CD1c-positive myeloid dendritic cell (primary cell): ENCODE data around the gene RUNX2.

ENCODE experiments used
- DNase-seq: peaks from one replicate; pipeline ENCODE4 v3.0.0-alpha.2; 2016; ENCODE audit errors: extremely low spot score

The RUNX2 gene

GRCh38 chr6:45587229-45588060 is 259.3 kb downstream of the RUNX2 start:
- no peak for DNase-seq

DNA sequence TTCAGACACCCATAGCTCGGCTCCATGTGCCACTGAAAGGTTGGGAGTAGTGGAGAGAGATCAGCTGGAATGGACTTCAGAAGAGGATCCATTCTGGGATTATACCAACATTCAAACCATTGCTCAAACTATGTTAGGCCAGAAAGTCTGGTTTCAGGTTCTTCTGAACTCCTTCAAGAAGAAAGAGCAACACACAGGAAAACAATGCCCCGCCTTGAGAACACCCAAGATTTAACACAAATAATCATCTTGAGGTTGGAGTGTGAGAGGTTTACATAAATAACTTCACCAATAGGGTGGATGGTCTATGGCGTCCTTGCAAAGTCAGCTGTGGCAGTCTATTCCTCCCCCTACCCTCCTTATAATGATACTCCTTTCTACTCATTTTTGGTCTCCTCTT is 261.2 kb downstream of the RUNX2 start:
- DNase-seq = no peak

- DNase-seq = no peak
Observed at GRCh38 chr6:45590226-45590625, 262.1 kb downstream of the RUNX2 start.

DNA sequence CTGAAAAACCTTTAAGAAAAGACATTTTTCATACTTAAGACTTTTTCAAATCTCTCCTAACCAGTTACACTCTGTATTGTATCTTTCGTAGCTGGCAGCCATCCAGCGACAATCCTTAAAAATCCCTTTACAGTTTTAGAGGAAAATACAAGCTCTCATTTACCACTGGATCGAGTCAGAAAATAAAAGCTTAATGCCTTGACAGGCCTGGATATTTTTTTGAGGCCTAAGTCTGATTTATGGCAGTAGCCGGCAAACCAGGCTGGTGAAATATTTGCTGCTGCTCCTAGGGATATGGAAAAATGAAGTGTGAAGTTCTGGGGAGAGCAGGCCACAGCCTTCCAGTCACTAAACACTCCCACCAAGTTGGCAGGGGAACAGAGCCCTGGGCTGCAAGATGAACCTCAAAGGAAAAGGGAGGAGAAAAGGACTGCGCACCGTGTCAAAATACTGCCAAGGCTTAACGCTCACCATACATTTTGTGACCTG is 262.6 kb downstream of the RUNX2 start:
- DNase-seq = no peak

- DNase-seq = no peak
Observed at GRCh38 chr6:45591306-45591705, 263.2 kb downstream of the RUNX2 start.

GRCh38 chr6:45591890-45592289 is 263.8 kb downstream of the RUNX2 start:
- no peak for DNase-seq

DNA sequence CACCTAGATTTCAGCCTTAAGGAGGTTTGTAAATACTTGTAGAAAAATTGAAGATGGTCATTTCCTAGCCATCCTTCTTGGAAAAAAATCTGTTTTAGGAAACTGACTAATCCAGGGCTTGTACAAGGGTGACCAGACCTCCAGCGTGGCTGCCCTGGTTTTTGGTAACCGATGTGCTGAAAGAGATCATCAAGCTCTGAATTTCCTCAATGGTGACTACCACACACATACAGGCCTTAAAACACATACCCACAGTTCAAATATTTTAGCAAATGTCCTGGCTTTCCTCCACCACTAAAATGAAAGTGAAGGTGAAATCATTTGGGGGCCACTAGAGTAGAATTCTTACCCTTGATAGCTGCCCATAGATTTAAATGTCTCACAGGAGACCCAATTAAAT is 264.9 kb downstream of the RUNX2 start:
- no peak for DNase-seq

DNA sequence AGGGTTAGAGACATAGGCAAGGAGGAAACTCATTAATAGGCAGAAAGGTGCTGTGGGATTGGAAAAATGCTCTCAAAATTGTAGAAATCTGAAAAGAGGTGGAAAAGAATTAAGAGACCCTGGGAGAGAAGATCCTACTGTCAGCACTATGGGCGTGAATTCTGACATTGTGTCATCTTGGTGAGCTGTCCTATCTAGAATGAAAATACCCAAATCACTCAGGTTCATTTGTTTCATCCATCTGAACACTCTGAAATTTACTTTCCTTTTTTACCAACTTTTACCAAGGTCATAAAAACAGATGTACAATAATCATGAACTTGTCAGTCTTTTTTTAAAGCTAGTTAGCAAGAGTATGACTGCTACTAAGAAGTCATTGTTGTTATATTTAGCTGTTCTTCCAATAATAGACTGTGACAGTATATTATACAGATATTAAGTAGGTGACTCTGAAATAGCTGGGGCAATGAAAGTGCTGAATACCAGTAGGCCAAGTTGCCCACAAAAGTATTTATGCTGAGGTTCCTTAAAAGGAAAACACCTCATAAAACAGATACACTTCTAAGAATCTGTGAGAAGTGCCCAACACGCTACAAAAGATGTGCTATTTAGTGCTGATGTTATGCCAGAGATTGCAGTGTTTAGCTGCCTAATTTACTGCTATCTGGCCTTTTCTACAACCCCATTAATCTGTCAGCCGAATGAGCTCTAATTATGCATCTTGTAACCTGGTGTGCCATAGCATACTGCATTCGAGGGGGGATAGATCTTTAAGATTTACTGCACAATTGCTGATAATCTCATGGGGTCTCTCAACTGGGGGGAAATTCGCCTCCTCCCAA is 267.1 kb downstream of the RUNX2 start:
- DNase-seq = no peak

GRCh38 chr6:45597424-45597823 is 269.3 kb downstream of the RUNX2 start:
- no peak for DNase-seq

- DNase-seq = no peak
Observed at GRCh38 chr6:45599053-45599452, 270.9 kb downstream of the RUNX2 start.

- no peak for DNase-seq
Observed at GRCh38 chr6:45605971-45606370, 277.8 kb downstream of the RUNX2 start.

DNA sequence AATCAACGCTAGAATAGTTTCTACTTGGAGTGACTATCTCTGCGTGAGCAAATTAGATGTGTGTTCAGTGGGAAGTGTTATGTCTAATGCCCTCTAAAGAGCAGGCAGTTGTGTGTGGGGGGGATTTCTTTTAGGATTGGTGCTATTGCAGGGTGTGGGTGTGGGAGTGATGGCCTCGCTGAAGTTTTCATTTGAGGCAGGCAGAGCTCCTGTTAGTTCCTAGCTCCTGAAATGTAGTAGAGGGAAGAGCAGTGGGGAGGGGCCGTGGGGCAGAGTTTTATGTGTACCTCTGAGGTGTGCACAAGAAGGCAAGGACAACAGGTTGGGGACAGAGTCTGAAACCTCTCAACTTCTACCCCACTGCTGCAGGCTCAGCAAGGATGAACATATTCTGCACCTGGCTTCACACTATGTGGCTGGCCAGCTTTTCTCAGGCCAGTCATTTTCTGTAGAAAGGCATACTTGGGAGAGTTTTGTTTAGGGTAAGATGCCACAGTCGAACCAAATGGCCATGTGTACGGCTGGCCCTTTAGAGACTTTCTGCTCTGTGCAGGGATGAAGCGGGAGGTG is 278.8 kb downstream of the RUNX2 start:
- DNase-seq = no peak

- DNase-seq = no peak
Observed at GRCh38 chr6:45607798-45608197, 279.7 kb downstream of the RUNX2 start.

- DNase-seq = no peak
Observed at GRCh38 chr6:45608252-45608913, 280.3 kb downstream of the RUNX2 start.

DNA sequence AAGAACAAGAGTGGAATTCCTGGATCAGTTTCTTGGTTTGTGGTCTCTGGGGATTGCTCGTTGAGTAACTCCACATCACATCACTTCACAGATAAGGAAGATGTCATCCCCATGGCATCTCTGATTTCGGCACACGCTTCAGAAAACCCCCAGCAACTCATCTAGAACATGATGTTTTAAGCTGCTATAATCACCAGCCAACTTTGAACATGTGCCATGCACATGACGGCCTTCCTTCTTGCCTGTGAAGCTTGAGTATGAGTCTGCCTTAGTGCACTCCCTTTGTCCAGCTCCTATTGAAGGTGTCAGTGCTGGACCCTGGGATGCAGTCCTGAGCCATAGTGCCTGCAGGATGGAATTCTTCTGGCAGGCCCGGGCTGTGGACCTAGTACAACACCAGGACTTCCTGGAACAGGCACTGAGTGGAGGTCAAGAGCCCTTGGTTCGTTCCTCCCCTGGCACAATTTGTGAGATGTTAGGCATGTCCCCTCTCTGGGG is 281.1 kb downstream of the RUNX2 start:
- DNase-seq = no peak

DNA sequence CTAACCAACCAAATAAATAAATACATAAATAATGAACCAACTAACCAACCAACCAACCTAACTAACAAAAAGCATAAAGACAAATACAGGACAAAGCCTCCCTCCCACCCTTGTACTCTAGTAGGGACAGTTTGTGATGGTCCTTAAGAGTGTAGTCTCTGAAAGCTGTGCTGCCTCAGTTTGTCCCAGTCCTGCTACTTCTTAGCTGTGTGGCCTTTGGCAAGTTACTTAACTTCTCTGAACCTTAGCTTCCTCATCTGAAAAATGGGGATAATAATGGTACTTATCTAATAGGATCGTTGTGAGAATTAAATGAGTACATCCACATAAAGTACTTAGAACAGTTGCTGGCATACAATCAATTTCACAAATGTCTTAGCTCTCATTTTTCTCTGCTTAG is 282.2 kb downstream of the RUNX2 start:
- no peak for DNase-seq

DNA sequence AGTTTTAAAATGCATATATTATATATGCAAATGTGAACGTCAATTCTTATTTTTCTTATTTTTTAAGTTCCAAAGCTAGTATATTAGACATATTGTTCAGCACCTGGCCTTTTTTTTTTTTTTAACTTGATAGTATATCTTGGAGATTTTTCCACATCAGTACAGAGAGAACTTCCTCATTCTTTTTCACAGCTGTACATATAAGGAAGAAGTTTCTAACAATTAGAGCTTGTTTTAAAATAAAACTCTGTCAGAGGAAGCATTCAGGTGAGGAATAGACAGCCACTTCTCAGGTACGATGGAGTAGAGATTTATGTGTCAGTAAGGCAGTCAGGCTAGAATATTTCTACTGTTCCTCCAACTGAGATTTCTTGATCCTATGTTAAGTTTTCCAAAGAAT is 282.7 kb downstream of the RUNX2 start:
- no peak for DNase-seq

- DNase-seq = no peak
Observed at GRCh38 chr6:45611491-45611890, 283.4 kb downstream of the RUNX2 start.

- no peak for DNase-seq
Observed at GRCh38 chr6:45613656-45614055, 285.5 kb downstream of the RUNX2 start.

DNA sequence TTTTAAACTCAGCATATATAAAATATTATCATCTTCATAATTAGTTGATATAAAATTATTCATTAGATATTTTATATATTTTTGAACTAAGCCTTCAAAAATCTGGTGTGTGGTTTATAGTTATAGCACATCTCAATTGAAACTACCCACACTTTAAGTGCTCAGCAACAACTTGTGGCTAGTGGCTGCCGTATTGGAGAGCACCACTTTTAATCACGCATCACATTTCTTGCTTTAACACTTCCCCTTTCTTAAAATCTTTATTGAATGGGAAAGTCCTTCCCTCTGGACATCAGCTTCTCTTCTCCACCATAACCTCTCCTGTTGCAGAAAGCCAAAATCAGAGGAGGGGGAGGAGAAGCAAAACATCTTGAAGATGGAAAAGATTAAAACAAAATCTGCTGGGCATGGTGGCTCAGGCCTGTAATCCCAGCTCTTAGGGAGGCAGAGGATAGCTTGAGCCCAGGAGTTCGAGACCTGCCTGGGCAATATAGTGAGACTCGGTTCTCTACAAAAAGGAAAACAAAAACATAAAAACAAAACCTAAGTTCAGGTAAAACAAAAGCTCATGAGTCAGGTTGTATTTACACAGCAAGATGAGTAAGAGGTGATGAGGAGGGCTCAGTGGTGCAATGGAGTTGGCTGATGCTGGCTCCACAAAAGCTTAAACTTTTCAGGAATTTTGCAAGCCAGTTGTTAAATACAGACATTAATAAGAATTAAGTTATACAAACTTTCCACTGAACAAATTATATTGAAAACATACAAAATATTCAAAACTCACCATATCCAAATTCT is 286.6 kb downstream of the RUNX2 start:
- DNase-seq = no peak

DNA sequence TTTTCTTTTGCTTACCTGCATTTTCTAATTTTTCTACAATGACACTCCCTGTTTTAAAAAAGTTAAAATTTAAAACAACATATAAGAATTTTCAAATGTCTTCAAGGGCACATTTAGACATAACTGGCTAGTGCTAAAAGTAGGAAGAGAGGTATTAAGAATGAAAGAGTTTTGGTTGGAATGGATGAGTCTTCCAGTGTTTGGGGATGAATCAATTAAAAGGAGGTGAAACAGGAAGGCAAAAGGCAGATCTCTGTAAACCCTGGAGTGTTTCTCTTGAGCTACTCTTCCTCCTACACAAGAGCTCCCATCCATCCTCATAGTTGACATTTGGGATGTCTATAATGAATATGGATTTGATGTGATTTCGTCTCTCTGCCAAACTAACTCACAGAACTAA is 288.1 kb downstream of the RUNX2 start:
- DNase-seq = no peak
